Measurements from ENCODE around the gene ANO6.

Gene ANO6

GRCh38 chr12:45421736-45422135, 205.8 kb downstream of the ANO6 start:
- in situ Hi-C loops (cut with HindIII; ENCODE audit: low sequenced_read_pairs), result no loop called here

GRCh38 chr12:45423931-45424330, 208.0 kb downstream of the ANO6 start:
- no peak for TF ChIP-seq CTCF (IDR thresholded peaks at IDR 0.05; ENCODE audit: low read depth, low read length)
- no peak overlapping the region for H3K4me3 ChIP-seq (ENCODE audit: low read depth, low read length)
- DNase-seq (ENCODE audit: low read depth, low spot score), result no peak
- in situ Hi-C loops (cut with HindIII; ENCODE audit: low sequenced_read_pairs), result no loop called here

More at GRCh38 chr12:45421736-45422135, 205.8 kb downstream of the ANO6 start:
- DNase-seq (ENCODE audit: low read depth, low spot score), result no peak
- no peak for TF ChIP-seq CTCF (IDR thresholded peaks at IDR 0.05; ENCODE audit: low read depth, low read length)
- H3K4me3 ChIP-seq (ENCODE audit: low read depth, low read length), result no peak overlapping the region

- TF ChIP-seq CTCF (IDR thresholded peaks at IDR 0.05; ENCODE audit: low read depth, low read length), result no peak
- in situ Hi-C loops (cut with HindIII; ENCODE audit: low sequenced_read_pairs), result no loop called here
- H3K4me3 ChIP-seq (ENCODE audit: low read depth, low read length), result no peak overlapping the region
- peak; percentile 80 for DNase-seq (ENCODE audit: low read depth, low spot score)
Measured at GRCh38 chr12:45425426-45425825, 209.5 kb downstream of the ANO6 start.

GRCh38 chr12:45426294-45426693, 210.4 kb downstream of the ANO6 start:
- DNase-seq (ENCODE audit: low read depth, low spot score), result no peak
- TF ChIP-seq CTCF (IDR thresholded peaks at IDR 0.05; ENCODE audit: low read depth, low read length), result no peak
- in situ Hi-C loops (cut with HindIII; ENCODE audit: low sequenced_read_pairs), result no loop called here
- no peak overlapping the region for H3K4me3 ChIP-seq (ENCODE audit: low read depth, low read length)

- no peak overlapping the region for H3K4me3 ChIP-seq (ENCODE audit: low read depth, low read length)
- no peak for TF ChIP-seq CTCF (IDR thresholded peaks at IDR 0.05; ENCODE audit: low read depth, low read length)
- DNase-seq (ENCODE audit: low read depth, low spot score), result no peak
- in situ Hi-C loops (cut with HindIII; ENCODE audit: low sequenced_read_pairs), result no loop called here
Measured at GRCh38 chr12:45427042-45427441, 211.1 kb downstream of the ANO6 start.

GRCh38 chr12:45429831-45430230, 213.9 kb downstream of the ANO6 start:
- in situ Hi-C loops (cut with HindIII; ENCODE audit: low sequenced_read_pairs), result no loop called here
- TF ChIP-seq CTCF (IDR thresholded peaks at IDR 0.05; ENCODE audit: low read depth, low read length), result no peak
- no peak for DNase-seq (ENCODE audit: low read depth, low spot score)
- no peak overlapping the region for H3K4me3 ChIP-seq (ENCODE audit: low read depth, low read length)

GRCh38 chr12:45431126-45431525, 215.2 kb downstream of the ANO6 start:
- in situ Hi-C loops (cut with HindIII; ENCODE audit: low sequenced_read_pairs), result no loop called here
- TF ChIP-seq CTCF (IDR thresholded peaks at IDR 0.05; ENCODE audit: low read depth, low read length), result no peak
- no peak overlapping the region for H3K4me3 ChIP-seq (ENCODE audit: low read depth, low read length)
- no peak for DNase-seq (ENCODE audit: low read depth, low spot score)
